Measurements from ENCODE around the gene IPO13. TPM values are rescaled to one million over a fixed set of nuclear protein-coding genes. Genes with fewer than 3 reads are reported as not detected.

IPO13 gene
- total RNA-seq, 1 experiment from 2014 or later: 33.7 TPM

GRCh38 chr1:43934986-43935324, 11.8 kb upstream of the IPO13 start:
- ChIA-PET CTCF (interaction anchor here (0.6 to 3.9 kb wide), 9 partner anchors 11 to 228 kb away, joined by 3 to 83 read pairs (median 4); partner anchors contain the start of genes DPH2 and ST3GAL3), POLR2A (ENCODE audit: unreplicated experiment) (no interaction called here)
- TF ChIP-seq CTCF (conservative IDR thresholded peaks at IDR 0.05; ENCODE audit: low read depth, low read length) (no peak), EZH2phosphoT487 (IDR thresholded peaks at IDR 0.05; ENCODE audit: borderline replicate concordance, low read length) (no peak), EZH2 (IDR thresholded peaks at IDR 0.05; ENCODE audit: low read length, unreplicated experiment) (no peak)
- no peak overlapping the region for H2AFZ ChIP-seq (ENCODE audit: low read length)
- H3K4me2 ChIP-seq (ENCODE audit: low read length): peak overlapping the region; percentile 82
- no peaks in the 10 kb centered on the region for H3K27me3 ChIP-seq (ENCODE audit: low read length)
- no peaks in the 10 kb centered on the region for H4K20me1 ChIP-seq (ENCODE audit: low read length)
- ATAC-seq: no peak
- H3K9me2 ChIP-seq (replicated peaks; ENCODE audit: low read length): no peaks in the 10 kb centered on the region
- H3K9ac ChIP-seq (ENCODE audit: low read length): no peak overlapping the region
- H3F3A ChIP-seq (ENCODE audit: low read length, unreplicated experiment): no peaks in the 10 kb centered on the region
- no peaks in the 10 kb centered on the region; the same call in 1 of the 2 replicates for H3K36me3 ChIP-seq (ENCODE audit: low read depth, low read length)
- BruUV-seq (replicated peaks): no TSS peak
- H3K27ac ChIP-seq (ENCODE audit: low read length): no peak overlapping the region
- peak overlapping the region; percentile 68; the same call in 1 of the 2 replicates for H3K4me3 ChIP-seq (ENCODE audit: low read length)
- H3K9me3 ChIP-seq (ENCODE audit: low read length): no peaks in the 10 kb centered on the region
- H3K4me1 ChIP-seq (ENCODE audit: insufficient read depth, low read length): peaks cover 50% of the 10 kb centered on the region
- intact Hi-C loops (cut with micrococcal nuclease): loop anchor here (1.0 to 5.0 kb wide), 4 partner anchors 88 to 406 kb away; no protein-coding TSS in a partner anchor
- H3K79me2 ChIP-seq (ENCODE audit: low read length): peaks cover 6% of the 10 kb centered on the region; the same call in 1 of the 2 replicates
- no peak for DNase-seq

GRCh38 chr1:43935711-43936427, 10.9 kb upstream of the IPO13 start:
- no peak for ATAC-seq
- ChIA-PET CTCF (interaction anchor here (0.6 to 3.9 kb wide), 6 partner anchors 10 to 270 kb away, joined by 3 to 83 read pairs (median 4); partner anchors contain the start of gene ST3GAL3), POLR2A (ENCODE audit: unreplicated experiment) (interaction anchor here (0.5 kb wide), 1 partner anchor 12 kb away, joined by 3 read pairs; no protein-coding TSS in a partner anchor)
- Histone ChIP-seq H3K27ac (ENCODE audit: low read length) (no peak overlapping the region), H3K9me2 (replicated peaks; ENCODE audit: low read length) (no peaks in the 10 kb centered on the region), H3K9me3 (ENCODE audit: low read length) (no peaks in the 10 kb centered on the region), H3K27me3 (ENCODE audit: low read length) (no peaks in the 10 kb centered on the region), H3K9ac (ENCODE audit: low read length) (no peak overlapping the region), H4K20me1 (ENCODE audit: low read length) (no peaks in the 10 kb centered on the region), H3K4me2 (ENCODE audit: low read length) (peak overlapping the region; percentile 82), H3K4me1 (ENCODE audit: insufficient read depth, low read length) (peaks cover 43% of the 10 kb centered on the region), H3F3A (ENCODE audit: low read length, unreplicated experiment) (no peaks in the 10 kb centered on the region), H3K36me3 (ENCODE audit: low read depth, low read length) (no peaks in the 10 kb centered on the region; the same call in 1 of the 2 replicates), H2AFZ (ENCODE audit: low read length) (no peak overlapping the region), H3K4me3 (ENCODE audit: low read length) (peak overlapping the region; percentile 60), H3K79me2 (ENCODE audit: low read length) (peaks cover 6% of the 10 kb centered on the region; the same call in 1 of the 2 replicates)
- DNase-seq: peak; percentile 27
- BruUV-seq (replicated peaks): no TSS peak
- intact Hi-C loops (cut with micrococcal nuclease): loop anchor here (2.0 kb wide), 1 partner anchor 407 kb away; no protein-coding TSS in a partner anchor
- TF ChIP-seq CTCF (conservative IDR thresholded peaks at IDR 0.05; ENCODE audit: low read depth, low read length) (no peak), EZH2phosphoT487 (IDR thresholded peaks at IDR 0.05; ENCODE audit: borderline replicate concordance, low read length) (no peak), EZH2 (IDR thresholded peaks at IDR 0.05; ENCODE audit: low read length, unreplicated experiment) (no peak)
